CD4-positive, alpha-beta T cell (primary cell): ENCODE results near the gene CDKL2. TPM values are rescaled to one million over a fixed set of nuclear protein-coding genes. Genes with fewer than 3 reads are reported as not detected.

Source experiments
- ATAC-seq: fragments of 200-7000 bp; cut with Tn5 transposase; one replicate; pipeline ENCODE4 v1.10.0; 2022; ENCODE audit warnings: mild to moderate bottlenecking; ENCODE audit not compliant: poor library complexity
- CTCF ChIA-PET: fragments of 350-600 bp; sonication (Branson Sonifier 250); formaldehyde crosslinking; loops from one replicate; lab custom pipeline; 2021; ENCODE audit warnings: antibody characterized with exemption, inconsistent platforms; lab: Charles Lee
- POLR2A ChIA-PET: fragments of 350-600 bp; sonication (Branson Sonifier 250); formaldehyde crosslinking; loops from one replicate; lab custom pipeline; 2021; ENCODE audit warnings: antibody characterized with exemption, inconsistent platforms; lab: Charles Lee
- DNase-seq, 14 experiments: peaks; one replicate each; pipeline ENCODE4 v3.0.0-alpha.2; 2013 to 2020; ENCODE audit warnings: mixed read lengths in 2 of 14
- H3K27ac ChIP-seq, 2 donors: one replicate each; pipeline versions ENCODE4 v1.5.1 to v1.7.0; 2013; ENCODE audit warnings: low read length in 2 of 2, low read depth in 1 of 2, mild to moderate bottlenecking in 1 of 2
- H3K27me3 ChIP-seq, 2 experiments: 1 replicate in 1 of 2; 2 replicates in 1 of 2; pipeline versions ENCODE4 v1.6.1 to v1.7.0; 2013; ENCODE audit warnings: low read length in 2 of 2, control low read depth in 1 of 2, mild to moderate bottlenecking in 1 of 2, moderate library complexity in 1 of 2; ENCODE audit not compliant: insufficient read depth in 2 of 2, control insufficient read depth in 1 of 2
- H3K36me3 ChIP-seq: one replicate; pipeline ENCODE4 v1.6.1; 2013; ENCODE audit warnings: low read length, control low read depth; ENCODE audit not compliant: insufficient read depth
- H3K4me1 ChIP-seq: one replicate; pipeline ENCODE4 v1.6.1; 2013; ENCODE audit warnings: low read length, control low read depth; ENCODE audit not compliant: insufficient read depth
- H3K4me3 ChIP-seq: one replicate; pipeline ENCODE4 v1.5.1; 2013; ENCODE audit warnings: mild to moderate bottlenecking, low read length, moderate library complexity
- H3K9me3 ChIP-seq, 2 experiments: 1 replicate in 1 of 2; 2 replicates in 1 of 2; pipeline versions ENCODE4 v1.6.1 to v1.7.0; 2013; ENCODE audit warnings: low read length in 2 of 2, mild to moderate bottlenecking in 2 of 2, control low read depth in 1 of 2, moderate library complexity in 1 of 2; ENCODE audit not compliant: control insufficient read depth in 1 of 2, insufficient read depth in 1 of 2
- H3K27ac Mint-ChIP-seq: one replicate; pipeline ENCODE4 v1.8.0; 2020; ENCODE audit warnings: mixed read lengths
- H3K27me3 Mint-ChIP-seq: one replicate; pipeline ENCODE4 v1.8.0; 2021; ENCODE audit warnings: mixed read lengths
- H3K36me3 Mint-ChIP-seq: one replicate; pipeline ENCODE4 v1.8.0; 2021; ENCODE audit warnings: low read depth, mixed read lengths
- H3K4me1 Mint-ChIP-seq: one replicate; pipeline ENCODE4 v1.8.0; 2021; ENCODE audit warnings: low read depth, mixed read lengths
- H3K4me3 Mint-ChIP-seq: one replicate; pipeline ENCODE4 v1.8.0; 2020; ENCODE audit warnings: mild to moderate bottlenecking, mixed read lengths
- H3K9me3 Mint-ChIP-seq: one replicate; pipeline ENCODE4 v1.8.0; 2020; ENCODE audit warnings: mixed read lengths
- CTCF ChIP-seq: fragments of 200-600 bp; IDR thresholded peaks from one replicate; pipeline ENCODE4 v1.8.0; 2022; ENCODE audit warnings: antibody characterized with exemption, mild to moderate bottlenecking
- intact Hi-C, 2 experiments: fragments of 100-400 bp; cut with DNase I in 1 of 2; cut with micrococcal nuclease in 1 of 2; formaldehyde crosslinking; loops; one replicate each; pipeline versions ENCODE4 v1.15.1 to v1.9.0; 2023 to 2025; cut with DNase I, micrococcal nuclease
- total RNA-seq, 174 experiments: library from RNA in 2 of 174; stranded (reverse) in 2 of 174; gene quantifications; one replicate each; pipeline ENCODE4 v1.2.3 and lab custom pipeline; 2021 to 2026

CDKL2 gene
- total RNA-seq, 2 experiments from 2014 or later: 0.38 to 0.92 TPM

- Histone ChIP-seq H3K9me3 (no peaks in the 10 kb centered on the region), H3K4me1 (peaks cover 16% of the 10 kb centered on the region), H3K4me3 (no peak overlapping the region), H3K27ac (no peak overlapping the region), H3K27me3 (no peaks in the 10 kb centered on the region), H3K36me3 (no peaks in the 10 kb centered on the region)
- CTCF ChIA-PET: interaction anchor here (0.8 kb wide), 1 partner anchor 10 kb away, joined by 4 read pairs; no protein-coding TSS in a partner anchor
- ATAC-seq: no peak
- intact Hi-C loops: loop anchor here in 1 of 2 experiments (5.0 kb wide), 1 partner anchor 1528 kb away; the partner anchor contains the start of gene CCNG2
- Mint-ChIP-seq H3K27me3 (no peaks in the 10 kb centered on the region), H3K4me1 (peaks cover 12% of the 10 kb centered on the region), H3K4me3 (peak overlapping the region; percentile 48), H3K27ac (no peak overlapping the region), H3K9me3 (no peaks in the 10 kb centered on the region), H3K36me3 (no peaks in the 10 kb centered on the region)
- no peak for DNase-seq
- POLR2A ChIA-PET: interaction anchor here (1.1 to 2.7 kb wide), 5 partner anchors 10 to 115 kb away, joined by 3 to 20 read pairs (median 11); partner anchors contain the start of genes RCHY1, THAP6 and USO1
- TF ChIP-seq CTCF: no peak
These were observed 1.1 kb downstream of the CDKL2 start for GRCh38 chr4:75629239-75629638.

- no peak overlapping the region for H3K4me3 Mint-ChIP-seq
- Histone ChIP-seq H3K4me3 (no peak overlapping the region), H3K36me3 (no peaks in the 10 kb centered on the region), H3K4me1 (no peaks in the 10 kb centered on the region), H3K9me3 (no peaks in the 10 kb centered on the region), H3K27ac (no peak overlapping the region), H3K27me3 (no peaks in the 10 kb centered on the region)
- CTCF ChIA-PET: no interaction called here
- H3K9me3 Mint-ChIP-seq: no peaks in the 10 kb centered on the region
- no peaks in the 10 kb centered on the region for H3K36me3 Mint-ChIP-seq
- TF ChIP-seq CTCF: no peak
- DNase-seq (no peak), ATAC-seq (no peak)
- intact Hi-C loops: no loop called here
- H3K27ac Mint-ChIP-seq: no peak overlapping the region
- POLR2A ChIA-PET: no interaction called here
- no peaks in the 10 kb centered on the region for H3K27me3 Mint-ChIP-seq
- H3K4me1 Mint-ChIP-seq: no peaks in the 10 kb centered on the region
These were observed 7.3 kb downstream of the CDKL2 start for GRCh38 chr4:75623026-75623425.

GRCh38 chr4:75621715-75622114, 8.6 kb downstream of the CDKL2 start:
- ChIA-PET CTCF (no interaction called here), POLR2A (no interaction called here)
- Histone ChIP-seq H3K27me3 (no peaks in the 10 kb centered on the region), H3K4me3 (no peak overlapping the region), H3K4me1 (no peaks in the 10 kb centered on the region), H3K27ac (no peak overlapping the region), H3K9me3 (no peaks in the 10 kb centered on the region), H3K36me3 (no peaks in the 10 kb centered on the region)
- Mint-ChIP-seq H3K4me1 (no peaks in the 10 kb centered on the region), H3K9me3 (no peaks in the 10 kb centered on the region), H3K27ac (no peak overlapping the region), H3K36me3 (no peaks in the 10 kb centered on the region), H3K4me3 (no peak overlapping the region), H3K27me3 (no peaks in the 10 kb centered on the region)
- ATAC-seq (no peak), DNase-seq (no peak)
- intact Hi-C loops: no loop called here
- TF ChIP-seq CTCF: no peak
